ENCODE data around the gene MRTFA. TPM values are rescaled to one million over a fixed set of nuclear protein-coding genes. Genes with fewer than 3 reads are reported as not detected.

MRTFA gene
- total RNA-seq, 4 donors from 2014 or later, result 24.5 to 56.3 (median 40.9) TPM

DNA sequence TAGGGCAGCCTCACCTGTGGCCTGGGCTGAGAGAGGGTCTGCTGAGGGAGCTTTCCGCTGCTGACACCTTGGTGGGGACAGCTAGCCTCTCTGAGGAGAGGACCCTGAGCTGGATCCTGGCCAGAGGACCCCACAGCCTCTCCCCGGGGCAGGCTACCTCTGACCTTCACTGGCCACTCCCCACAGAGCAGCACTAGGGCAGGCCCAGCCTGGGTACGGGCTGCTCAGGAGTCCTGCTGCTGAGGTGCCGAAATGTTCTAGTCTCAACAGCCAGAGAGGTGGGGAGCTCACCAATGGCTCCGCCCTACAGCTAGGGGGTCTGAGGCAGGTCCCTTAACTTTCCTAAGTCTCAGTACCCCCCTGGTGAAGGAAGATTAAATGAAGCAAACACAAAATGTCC is 218.6 kb downstream of the MRTFA start:
- Histone ChIP-seq H3K27ac (no peak overlapping the region), H3K27me3 (no peaks in the 10 kb centered on the region), H3K36me3 (peaks cover 52 to 85% (median 52%) of the 10 kb centered on the region in 3 donors), H3K4me3 (no peak overlapping the region), H3K4me1 (peaks cover 0 to 33% (median 7%) of the 10 kb centered on the region in 3 donors), H3K9me3 (no peaks in the 10 kb centered on the region)
- TF ChIP-seq, protein P1, sequence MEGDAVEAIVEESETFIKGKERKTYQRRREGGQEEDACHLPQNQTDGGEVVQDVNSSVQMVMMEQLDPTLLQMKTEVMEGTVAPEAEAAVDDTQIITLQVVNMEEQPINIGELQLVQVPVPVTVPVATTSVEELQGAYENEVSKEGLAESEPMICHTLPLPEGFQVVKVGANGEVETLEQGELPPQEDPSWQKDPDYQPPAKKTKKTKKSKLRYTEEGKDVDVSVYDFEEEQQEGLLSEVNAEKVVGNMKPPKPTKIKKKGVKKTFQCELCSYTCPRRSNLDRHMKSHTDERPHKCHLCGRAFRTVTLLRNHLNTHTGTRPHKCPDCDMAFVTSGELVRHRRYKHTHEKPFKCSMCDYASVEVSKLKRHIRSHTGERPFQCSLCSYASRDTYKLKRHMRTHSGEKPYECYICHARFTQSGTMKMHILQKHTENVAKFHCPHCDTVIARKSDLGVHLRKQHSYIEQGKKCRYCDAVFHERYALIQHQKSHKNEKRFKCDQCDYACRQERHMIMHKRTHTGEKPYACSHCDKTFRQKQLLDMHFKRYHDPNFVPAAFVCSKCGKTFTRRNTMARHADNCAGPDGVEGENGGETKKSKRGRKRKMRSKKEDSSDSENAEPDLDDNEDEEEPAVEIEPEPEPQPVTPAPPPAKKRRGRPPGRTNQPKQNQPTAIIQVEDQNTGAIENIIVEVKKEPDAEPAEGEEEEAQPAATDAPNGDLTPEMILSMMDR (IDR thresholded peaks at IDR 0.05), result no peak
- TF ChIP-seq POLR2A (IDR thresholded peaks at IDR 0.05), result no peak
- DNase-seq, result no peak
- intact Hi-C loops (cut with DNase I), result no loop called here
- 100% methylated on average over 1 of the region's 5 CpGs for WGBS, 2 donors

DNA sequence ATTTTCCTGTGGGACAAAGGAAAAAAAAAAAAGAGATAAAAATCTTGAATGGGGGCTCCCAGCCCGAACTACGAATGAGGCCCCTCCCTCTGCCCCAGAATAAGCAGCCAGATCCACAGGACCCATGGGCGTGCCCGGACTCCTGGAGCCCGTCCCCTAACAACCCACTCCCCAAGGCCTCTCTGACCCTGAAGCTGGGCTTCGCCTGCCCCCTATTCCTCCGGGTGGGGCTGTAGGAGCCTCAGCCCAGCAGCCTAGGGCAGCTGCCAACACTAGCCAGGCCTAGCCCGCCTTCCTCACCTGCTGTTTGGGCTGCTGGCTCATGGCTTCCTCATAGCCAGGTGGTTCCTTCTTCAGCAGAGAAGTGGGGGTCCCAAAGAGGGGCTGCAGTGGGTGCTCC is 219.5 kb downstream of the MRTFA start:
- 88 to 94% methylated on average over 3 to 8 of the region's 8 CpGs for WGBS, 2 donors
- peaks cover 44 to 85% (median 49%) of the 10 kb centered on the region in 3 donors for H3K36me3 ChIP-seq
- no peaks in the 10 kb centered on the region for H3K27me3 ChIP-seq
- no peaks in the 10 kb centered on the region for H3K9me3 ChIP-seq
- H3K27ac ChIP-seq, result no peak overlapping the region
- H3K4me3 ChIP-seq, result no peak overlapping the region
- TF ChIP-seq, protein P1 (IDR thresholded peaks at IDR 0.05), result no peak
- no peak for TF ChIP-seq POLR2A (IDR thresholded peaks at IDR 0.05)
- intact Hi-C loops (cut with DNase I), result no loop called here
- peaks cover 0 to 33% (median 7%) of the 10 kb centered on the region in 3 donors for H3K4me1 ChIP-seq
- DNase-seq, result no peak

DNA sequence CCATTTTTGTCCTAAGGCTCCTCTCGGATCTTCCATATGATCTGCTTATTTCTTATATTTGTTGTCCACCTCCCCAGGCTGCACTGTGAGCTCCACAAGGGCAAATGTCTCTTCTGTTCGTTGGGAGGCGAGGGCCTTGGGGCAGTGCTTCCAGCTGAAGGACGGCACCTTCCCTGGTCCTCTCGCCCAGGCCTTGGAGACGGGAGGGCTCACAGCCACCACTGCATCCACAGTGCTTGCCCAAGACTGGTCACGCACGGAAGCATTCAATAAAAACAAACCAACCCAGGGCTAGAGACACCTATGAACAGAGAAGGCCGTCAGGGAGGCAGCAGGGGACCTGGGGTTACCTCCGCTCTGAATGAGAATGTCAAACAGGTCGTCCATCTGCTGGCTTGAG is 219.9 kb downstream of the MRTFA start:
- Histone ChIP-seq H3K9me3 (no peaks in the 10 kb centered on the region), H3K27me3 (no peaks in the 10 kb centered on the region), H3K27ac (no peak overlapping the region), H3K4me1 (peaks cover 0 to 33% (median 7%) of the 10 kb centered on the region in 3 donors), H3K4me3 (no peak overlapping the region), H3K36me3 (peaks cover 45 to 85% (median 53%) of the 10 kb centered on the region in 3 donors)
- intact Hi-C loops (cut with DNase I), result no loop called here
- TF ChIP-seq POLR2A (IDR thresholded peaks at IDR 0.05), result no peak
- TF ChIP-seq, protein P1 (IDR thresholded peaks at IDR 0.05), result no peak
- DNase-seq, result no peak
- 72 to 87% methylated on average over 3 to 6 of the region's 11 CpGs for WGBS, 2 donors

DNA sequence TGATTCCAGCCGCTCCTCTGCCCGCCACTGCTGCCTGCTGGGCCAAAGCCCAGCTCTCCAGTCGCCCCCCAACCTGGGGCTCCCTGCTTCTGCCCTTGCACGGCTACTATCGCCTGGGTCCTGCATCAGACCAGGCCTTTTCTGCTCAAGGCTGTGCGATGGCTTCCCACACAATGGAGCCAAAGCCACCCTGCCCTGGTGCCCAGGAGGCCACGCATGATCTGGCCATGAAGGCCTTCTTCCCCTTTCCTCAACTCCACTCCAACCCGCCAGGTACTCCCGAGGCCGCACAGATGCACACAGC is 220.3 kb downstream of the MRTFA start:
- H3K27ac ChIP-seq, result peak overlapping the region in 1 of 4 donors; percentile 52
- peaks cover 49 to 85% (median 57%) of the 10 kb centered on the region in 3 donors for H3K36me3 ChIP-seq
- H3K27me3 ChIP-seq, result no peaks in the 10 kb centered on the region
- 91 to 94% methylated on average over 9 to 10 of the region's 10 CpGs for WGBS, 2 donors
- H3K4me3 ChIP-seq, result no peak overlapping the region
- H3K4me1 ChIP-seq, result peaks cover 0 to 33% (median 7%) of the 10 kb centered on the region in 3 donors
- no peak for TF ChIP-seq POLR2A (IDR thresholded peaks at IDR 0.05)
- TF ChIP-seq, protein P1 (IDR thresholded peaks at IDR 0.05), result no peak
- DNase-seq, result no peak
- no peaks in the 10 kb centered on the region for H3K9me3 ChIP-seq
- intact Hi-C loops (cut with DNase I), result no loop called here

DNA sequence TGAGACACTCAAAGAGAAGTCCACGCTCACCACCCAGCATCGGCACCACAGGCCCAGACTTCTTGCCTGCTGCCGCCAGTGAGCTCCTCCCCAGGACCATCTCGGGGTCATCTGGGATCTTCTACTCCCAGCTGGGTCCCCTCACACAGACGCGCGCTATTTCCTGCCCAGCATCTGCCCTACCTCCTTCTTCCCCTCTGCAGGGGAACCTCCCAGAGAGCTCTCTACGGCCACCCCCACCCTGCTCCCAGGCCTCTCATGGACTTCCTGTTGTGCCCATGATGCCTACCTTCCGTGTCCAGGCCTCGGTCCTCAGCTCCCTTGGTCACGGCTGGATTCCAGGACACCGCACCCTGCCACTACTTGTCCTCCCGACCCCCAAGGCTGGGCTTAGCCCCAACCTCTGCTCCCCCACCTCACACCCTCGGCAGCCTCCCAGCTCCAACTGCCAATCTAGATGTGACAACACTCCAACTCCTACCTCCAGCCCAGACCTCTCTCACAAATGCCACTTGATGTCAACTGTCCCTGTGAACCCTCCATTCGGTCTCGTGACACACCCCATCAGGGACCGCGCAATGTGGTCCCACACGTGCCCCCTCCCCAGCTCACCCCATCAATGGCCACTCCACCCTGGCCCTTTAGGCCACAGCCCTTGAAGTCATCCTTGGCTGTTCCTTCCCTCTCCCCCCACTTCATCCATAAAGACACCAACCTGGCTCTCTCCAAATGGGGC is 220.8 kb downstream of the MRTFA start:
- intact Hi-C loops (cut with DNase I), result no loop called here
- no peak overlapping the region for H3K4me3 ChIP-seq
- H3K27me3 ChIP-seq, result no peaks in the 10 kb centered on the region
- peak overlapping the region in 2 of 4 donors; percentile 42 to 52 for H3K27ac ChIP-seq
- H3K36me3 ChIP-seq, result peaks cover 51 to 85% (median 57%) of the 10 kb centered on the region in 3 donors
- H3K9me3 ChIP-seq, result no peaks in the 10 kb centered on the region
- WGBS, 2 donors, result 63 to 68% methylated on average over 15 to 19 of the region's 19 CpGs
- peaks cover 0 to 33% (median 7%) of the 10 kb centered on the region in 3 donors for H3K4me1 ChIP-seq
- TF ChIP-seq POLR2A (IDR thresholded peaks at IDR 0.05), result no peak
- TF ChIP-seq, protein P1 (IDR thresholded peaks at IDR 0.05), result no peak
- DNase-seq, result no peak

All from esophagus squamous epithelium (tissue), 5 donors.